GM18511 (cell line): ENCODE results near the gene ECD.

Experiments used
- ATAC-seq: cut with Tn5 transposase; IDR thresholded peaks from one replicate; pipeline ENCODE4 v1.9.1; 2021; ENCODE audit warnings: mild to moderate bottlenecking, moderate library complexity; ENCODE audit not compliant: unreplicated experiment

Gene ECD

GRCh38 chr10:73099141-73099540 lies 68.7 kb downstream of the ECD start:
- no peak for ATAC-seq

- ATAC-seq = peak; percentile 8
These were observed 70.5 kb downstream of the ECD start for GRCh38 chr10:73097305-73097670.

GRCh38 chr10:73096449-73097304 lies 71.1 kb downstream of the ECD start, which contains the start of gene P4HA1:
Gene P4HA1 (minus strand): TSS chr10:73096866. CDS start chr10:73074883, 21,983 bp downstream.
- peak; percentile 86 for ATAC-seq

- ATAC-seq = peak; percentile 44
These were observed 71.8 kb downstream of the ECD start for GRCh38 chr10:73096041-73096448.

GRCh38 chr10:73095481-73096021 lies 72.3 kb downstream of the ECD start:
- no peak for ATAC-seq

GRCh38 chr10:73094986-73095480 lies 72.8 kb downstream of the ECD start:
- no peak for ATAC-seq

- no peak for ATAC-seq
These were observed 73.6 kb downstream of the ECD start for GRCh38 chr10:73093922-73094850.

- no peak for ATAC-seq
These were observed 75.0 kb downstream of the ECD start for GRCh38 chr10:73092830-73093229.

GRCh38 chr10:73088304-73088703 lies 79.5 kb downstream of the ECD start:
- no peak for ATAC-seq

- no peak for ATAC-seq
These were observed 81.0 kb downstream of the ECD start for GRCh38 chr10:73086816-73087215.

- no peak for ATAC-seq
These were observed 83.6 kb downstream of the ECD start for GRCh38 chr10:73084209-73084608.
